OCI-LY1 (cell line): ENCODE measurements around the gene CDADC1.

Experiments used
- EZH2 ChIP-seq: fragments of 200-600 bp; sonication (generic), shearing (Covaris generic); IDR thresholded peaks from 2 replicates; pipeline ENCODE4 v1.8.0; 2017; ENCODE audit warnings: borderline replicate concordance, mixed run types, mild to moderate bottlenecking, antibody characterized with exemption, low read length, moderate library complexity, mixed read lengths
- TF ChIP-seq, protein P1 (sequence below): fragments of 200-600 bp; sonication (generic), shearing (Covaris generic); IDR thresholded peaks from 2 replicates; pipeline ENCODE4 v1.5.1; 2017; ENCODE audit warnings: mild to moderate bottlenecking, antibody characterized with exemption, low read length, moderate library complexity, mixed read lengths

GRCh38 chr13:49310251-49310650, 62.5 kb downstream of the CDADC1 start:
- TF ChIP-seq EZH2: no peak
- TF ChIP-seq, protein P1, sequence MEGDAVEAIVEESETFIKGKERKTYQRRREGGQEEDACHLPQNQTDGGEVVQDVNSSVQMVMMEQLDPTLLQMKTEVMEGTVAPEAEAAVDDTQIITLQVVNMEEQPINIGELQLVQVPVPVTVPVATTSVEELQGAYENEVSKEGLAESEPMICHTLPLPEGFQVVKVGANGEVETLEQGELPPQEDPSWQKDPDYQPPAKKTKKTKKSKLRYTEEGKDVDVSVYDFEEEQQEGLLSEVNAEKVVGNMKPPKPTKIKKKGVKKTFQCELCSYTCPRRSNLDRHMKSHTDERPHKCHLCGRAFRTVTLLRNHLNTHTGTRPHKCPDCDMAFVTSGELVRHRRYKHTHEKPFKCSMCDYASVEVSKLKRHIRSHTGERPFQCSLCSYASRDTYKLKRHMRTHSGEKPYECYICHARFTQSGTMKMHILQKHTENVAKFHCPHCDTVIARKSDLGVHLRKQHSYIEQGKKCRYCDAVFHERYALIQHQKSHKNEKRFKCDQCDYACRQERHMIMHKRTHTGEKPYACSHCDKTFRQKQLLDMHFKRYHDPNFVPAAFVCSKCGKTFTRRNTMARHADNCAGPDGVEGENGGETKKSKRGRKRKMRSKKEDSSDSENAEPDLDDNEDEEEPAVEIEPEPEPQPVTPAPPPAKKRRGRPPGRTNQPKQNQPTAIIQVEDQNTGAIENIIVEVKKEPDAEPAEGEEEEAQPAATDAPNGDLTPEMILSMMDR: no peak
